ENCODE data around the gene HOXA5. TPM values are rescaled to one million over a fixed set of nuclear protein-coding genes. Genes with fewer than 3 reads are reported as not detected.

The HOXA5 gene
- total RNA-seq, 1 experiment from 2014 or later = 6.7 TPM

GRCh38 chr7:27132214-27132613 is 11.3 kb downstream of the HOXA5 start:
- H3K36me3 ChIP-seq (ENCODE audit: control insufficient read depth in 1 of 2, insufficient read depth in 2 of 2, low read length in 2 of 2) = no peaks in the 10 kb centered on the region
- DNase-seq (ENCODE audit: low read depth, low spot score) (no peak), ATAC-seq (no peak)
- H3K4me1 ChIP-seq (ENCODE audit: control insufficient read depth in 1 of 2, insufficient read depth in 2 of 2, low read length in 2 of 2) = peaks cover 41 to 81% of the 10 kb centered on the region in 2 experiments
- ChIA-PET RAD21 (ENCODE audit: low non-redundant PET in 1 of 2, low total read pairs in 2 of 2, uncharacterized antibody in 2 of 2, unreplicated experiment in 2 of 2) (interaction anchor here in 1 of 2 experiments (0.6 kb wide), 1 partner anchor 282 kb away, joined by 3 read pairs; no protein-coding TSS in a partner anchor), POLR2A (interaction anchor here (1.5 kb wide), 1 partner anchor 17 kb away, joined by 3 read pairs; no protein-coding TSS in a partner anchor), CTCF (no interaction called here)
- H3K4me2 ChIP-seq (ENCODE audit: low read length) = peak overlapping the region; percentile 91; the same call in 1 of the 2 replicates
- H2AFZ ChIP-seq (ENCODE audit: low read depth, low read length, poor library complexity, severe bottlenecking) = no peak overlapping the region
- TF ChIP-seq ZBTB33 (IDR thresholded peaks at IDR 0.05; ENCODE audit: extremely low read depth, insufficient replicate concordance, low read length) (no peak), CEBPB (IDR thresholded peaks at IDR 0.05; ENCODE audit: low read depth) (no peak), JUND (IDR thresholded peaks at IDR 0.05) (no peak), MAX (IDR thresholded peaks at IDR 0.05) (no peak), SP1 (IDR thresholded peaks at IDR 0.05; ENCODE audit: low read depth) (no peak), ZNF274 (IDR thresholded peaks at IDR 0.05; ENCODE audit: low read depth, low read length) (no peak), SRF (IDR thresholded peaks at IDR 0.05; ENCODE audit: low read depth) (no peak), ZFX (IDR thresholded peaks at IDR 0.05) (no peak), EGR1 (IDR thresholded peaks at IDR 0.05; ENCODE audit: low read depth) (no peak), CTCF (IDR thresholded peaks at IDR 0.05 in 2 of 3, conservative IDR thresholded peaks at IDR 0.05 in 1 of 3; ENCODE audit: borderline replicate concordance in 1 of 3, insufficient read depth in 1 of 3, low read depth in 2 of 3, low read length in 2 of 3) (no peak), POLR2AphosphoS5 (IDR thresholded peaks at IDR 0.05; ENCODE audit: low read depth, low read length) (no peak)
- H3K27ac ChIP-seq (ENCODE audit: low read depth, low read length) = no peak overlapping the region
- no peak overlapping the region for H3K9ac ChIP-seq (ENCODE audit: low read length)
- H3K79me2 ChIP-seq (ENCODE audit: insufficient read depth, low read length) = no peaks in the 10 kb centered on the region
- no peaks in the 10 kb centered on the region for H4K20me1 ChIP-seq (ENCODE audit: insufficient read depth)
- H3K9me2 ChIP-seq (ENCODE audit: insufficient read depth) = no peaks in the 10 kb centered on the region
- H3K4me3 ChIP-seq (replicated peaks in 1 of 2; ENCODE audit: low read depth in 1 of 2, low read length in 2 of 2) = no peak overlapping the region
- no peaks in the 10 kb centered on the region for H3K9me3 ChIP-seq (ENCODE audit: control insufficient read depth in 1 of 2, insufficient read depth in 1 of 2, low read depth in 1 of 2, low read length in 2 of 2)
- intact Hi-C loops (cut with micrococcal nuclease) = no loop called here
- H3K27me3 ChIP-seq (ENCODE audit: insufficient read depth, low read length) = peaks cover 14% of the 10 kb centered on the region
- no TSS peak for BruUV-seq (replicated peaks)
